Mesenchymal stem cell (in vitro differentiated cells and primary cell): ENCODE measurements around the gene HDAC4.

Source experiments
- DNase-seq: peaks from one replicate; pipeline ENCODE4 v3.0.0-alpha.2; 2013
- H2AFZ ChIP-seq: one replicate; pipeline ENCODE4 v1.6.1; 2013; ENCODE audit warnings: low read depth, mild to moderate bottlenecking, control low read depth, inconsistent platforms, low read length, moderate library complexity
- H2AK5ac ChIP-seq: 2 replicates; pipeline ENCODE4 v1.6.1; 2013; ENCODE audit warnings: low read length, moderate library complexity, mild to moderate bottlenecking, inconsistent platforms; ENCODE audit not compliant: severe bottlenecking
- H2BK120ac ChIP-seq: one replicate; pipeline ENCODE4 v1.6.1; 2013; ENCODE audit warnings: low read depth, mild to moderate bottlenecking, inconsistent platforms, low read length, moderate library complexity
- H2BK12ac ChIP-seq, 2 experiments: one replicate each; pipeline ENCODE4 v1.6.1; 2013; ENCODE audit warnings: inconsistent platforms in 2 of 2, low read length in 2 of 2, mild to moderate bottlenecking in 2 of 2, moderate library complexity in 2 of 2, control low read depth in 1 of 2
- H2BK15ac ChIP-seq: one replicate; pipeline ENCODE4 v1.6.1; 2013; ENCODE audit warnings: mild to moderate bottlenecking, low read depth, inconsistent platforms; ENCODE audit not compliant: poor library complexity, severe bottlenecking
- H2BK5ac ChIP-seq: 2 replicates; pipeline ENCODE4 v1.6.1; 2013; ENCODE audit warnings: low read depth, mild to moderate bottlenecking, low read length, control low read depth, inconsistent platforms; ENCODE audit not compliant: poor library complexity, severe bottlenecking
- H3K14ac ChIP-seq, 2 experiments: one replicate each; pipeline ENCODE4 v1.6.1; 2013; ENCODE audit warnings: inconsistent platforms in 2 of 2, low read length in 2 of 2, control low read depth in 1 of 2, mild to moderate bottlenecking in 1 of 2, moderate library complexity in 1 of 2
- H3K18ac ChIP-seq, 2 experiments: one replicate each; pipeline ENCODE4 v1.6.1; 2013; ENCODE audit warnings: inconsistent platforms in 2 of 2, low read length in 2 of 2, control low read depth in 1 of 2, low read depth in 1 of 2, mild to moderate bottlenecking in 1 of 2
- H3K23ac ChIP-seq, 2 experiments: one replicate each; pipeline ENCODE4 v1.6.1; 2013; ENCODE audit warnings: inconsistent platforms in 2 of 2, low read length in 2 of 2, mild to moderate bottlenecking in 2 of 2, moderate library complexity in 2 of 2, control low read depth in 1 of 2
- H3K27ac ChIP-seq: 2 replicates; pipeline ENCODE4 v1.5.1; 2013; ENCODE audit warnings: mild to moderate bottlenecking, moderate library complexity, low read length, control low read depth, inconsistent platforms; ENCODE audit not compliant: poor library complexity, severe bottlenecking
- H3K27me3 ChIP-seq, 2 experiments: 2 replicates each; pipeline versions ENCODE4 v1.6.1 to v1.7.0; 2013; ENCODE audit warnings: low read length in 2 of 2, mild to moderate bottlenecking in 2 of 2, moderate library complexity in 2 of 2, control low read depth in 1 of 2, inconsistent platforms in 1 of 2; ENCODE audit not compliant: control insufficient read depth in 1 of 2, insufficient read depth in 1 of 2
- H3K36me3 ChIP-seq, 2 experiments: 2 replicates each; pipeline versions ENCODE4 v1.6.1 to v1.7.0; 2013; ENCODE audit warnings: low read length in 2 of 2, control low read depth in 1 of 2, inconsistent platforms in 1 of 2, low read depth in 1 of 2, mild to moderate bottlenecking in 1 of 2; ENCODE audit not compliant: insufficient read depth in 2 of 2, control insufficient read depth in 1 of 2
- H3K4ac ChIP-seq, 2 experiments: one replicate each; pipeline ENCODE4 v1.6.1; 2013; ENCODE audit warnings: inconsistent platforms in 2 of 2, low read length in 2 of 2, mild to moderate bottlenecking in 2 of 2, moderate library complexity in 2 of 2, control low read depth in 1 of 2, low read depth in 1 of 2
- H3K4me1 ChIP-seq: 2 replicates; pipeline ENCODE4 v1.6.1; 2013; ENCODE audit warnings: low read depth, low read length, control low read depth; ENCODE audit not compliant: control insufficient read depth, insufficient read depth
- H3K4me2 ChIP-seq: 2 replicates; pipeline ENCODE4 v1.6.1; 2013; ENCODE audit warnings: low read length, mild to moderate bottlenecking, inconsistent platforms; ENCODE audit not compliant: poor library complexity, severe bottlenecking
- H3K4me3 ChIP-seq, 2 experiments: 2 replicates each; pipeline versions ENCODE4 v1.5.1 to v1.7.0; 2013; ENCODE audit warnings: low read length in 2 of 2, mild to moderate bottlenecking in 2 of 2, control low read depth in 1 of 2, low read depth in 1 of 2; ENCODE audit not compliant: insufficient read depth in 1 of 2
- H3K79me1 ChIP-seq: replicated peaks from 2 replicates; pipeline ENCODE4 v1.6.1; 2013; ENCODE audit warnings: mild to moderate bottlenecking, control low read depth, low read length, inconsistent platforms; ENCODE audit not compliant: poor library complexity, severe bottlenecking
- H3K9ac ChIP-seq: 2 replicates; pipeline ENCODE4 v1.7.0; 2013; ENCODE audit warnings: mild to moderate bottlenecking, low read length, moderate library complexity
- H3K9me3 ChIP-seq: 2 replicates; pipeline ENCODE4 v1.7.0; 2013; ENCODE audit warnings: mild to moderate bottlenecking, low read length; ENCODE audit not compliant: control insufficient read depth
- H4K8ac ChIP-seq: one replicate; pipeline ENCODE4 v1.6.1; 2013; ENCODE audit warnings: inconsistent platforms, mild to moderate bottlenecking, low read length, moderate library complexity
- H4K91ac ChIP-seq: one replicate; pipeline ENCODE4 v1.6.1; 2013; ENCODE audit warnings: mild to moderate bottlenecking, low read length, inconsistent platforms
- WGBS: methylation state at CpG from one replicate; pipeline ENCODE4 v1.1.7; 2013; ENCODE audit warnings: mixed read lengths; 5-methylcytosine and 5-hydroxymethylcytosine counted together

The HDAC4 gene

GRCh38 chr2:239236043-239236807, 164.6 kb downstream of the HDAC4 start:
- H3K27ac ChIP-seq: no peak overlapping the region
- WGBS: 96% methylated on average over 20 of the region's 20 CpGs
- no peak for DNase-seq

GRCh38 chr2:239235311-239235710, 165.5 kb downstream of the HDAC4 start:
- Histone ChIP-seq H3K9me3 (no peaks in the 10 kb centered on the region), H3K27me3 (no peaks in the 10 kb centered on the region), H3K9ac (no peak overlapping the region), H3K18ac (no peak overlapping the region), H2AFZ (no peak overlapping the region), H2BK5ac (no peak overlapping the region), H3K27ac (no peak overlapping the region), H3K4me2 (no peak overlapping the region), H3K4ac (no peak overlapping the region), H4K8ac (no peak overlapping the region), H3K36me3 (peaks cover 0 to 10% of the 10 kb centered on the region in 2 experiments), H4K91ac (no peak overlapping the region), H2BK12ac (no peak overlapping the region), H2AK5ac (no peak overlapping the region), H3K4me3 (no peak overlapping the region), H3K79me1 (peaks cover 51% of the 10 kb centered on the region), H3K4me1 (peaks cover 5% of the 10 kb centered on the region), H2BK120ac (no peak overlapping the region), H2BK15ac (no peak overlapping the region), H3K14ac (no peak overlapping the region), H3K23ac (no peak overlapping the region)
- WGBS: 95% methylated on average over 11 of the region's 11 CpGs
- DNase-seq: no peak

More at GRCh38 chr2:239236043-239236807, 164.6 kb downstream of the HDAC4 start:
- Histone ChIP-seq H3K4me3 (no peak overlapping the region), H3K18ac (no peak overlapping the region), H2AK5ac (no peak overlapping the region), H3K4ac (no peak overlapping the region), H3K14ac (no peak overlapping the region), H3K4me1 (peaks cover 5% of the 10 kb centered on the region), H2BK12ac (no peak overlapping the region), H2BK15ac (no peak overlapping the region), H3K23ac (no peak overlapping the region), H3K27me3 (no peaks in the 10 kb centered on the region), H4K8ac (no peak overlapping the region), H3K79me1 (peaks cover 55% of the 10 kb centered on the region), H3K36me3 (peaks cover 0 to 10% of the 10 kb centered on the region in 2 experiments), H2AFZ (no peak overlapping the region), H2BK120ac (no peak overlapping the region), H4K91ac (no peak overlapping the region), H3K9ac (no peak overlapping the region), H3K4me2 (no peak overlapping the region), H2BK5ac (no peak overlapping the region), H3K9me3 (no peaks in the 10 kb centered on the region)

DNA sequence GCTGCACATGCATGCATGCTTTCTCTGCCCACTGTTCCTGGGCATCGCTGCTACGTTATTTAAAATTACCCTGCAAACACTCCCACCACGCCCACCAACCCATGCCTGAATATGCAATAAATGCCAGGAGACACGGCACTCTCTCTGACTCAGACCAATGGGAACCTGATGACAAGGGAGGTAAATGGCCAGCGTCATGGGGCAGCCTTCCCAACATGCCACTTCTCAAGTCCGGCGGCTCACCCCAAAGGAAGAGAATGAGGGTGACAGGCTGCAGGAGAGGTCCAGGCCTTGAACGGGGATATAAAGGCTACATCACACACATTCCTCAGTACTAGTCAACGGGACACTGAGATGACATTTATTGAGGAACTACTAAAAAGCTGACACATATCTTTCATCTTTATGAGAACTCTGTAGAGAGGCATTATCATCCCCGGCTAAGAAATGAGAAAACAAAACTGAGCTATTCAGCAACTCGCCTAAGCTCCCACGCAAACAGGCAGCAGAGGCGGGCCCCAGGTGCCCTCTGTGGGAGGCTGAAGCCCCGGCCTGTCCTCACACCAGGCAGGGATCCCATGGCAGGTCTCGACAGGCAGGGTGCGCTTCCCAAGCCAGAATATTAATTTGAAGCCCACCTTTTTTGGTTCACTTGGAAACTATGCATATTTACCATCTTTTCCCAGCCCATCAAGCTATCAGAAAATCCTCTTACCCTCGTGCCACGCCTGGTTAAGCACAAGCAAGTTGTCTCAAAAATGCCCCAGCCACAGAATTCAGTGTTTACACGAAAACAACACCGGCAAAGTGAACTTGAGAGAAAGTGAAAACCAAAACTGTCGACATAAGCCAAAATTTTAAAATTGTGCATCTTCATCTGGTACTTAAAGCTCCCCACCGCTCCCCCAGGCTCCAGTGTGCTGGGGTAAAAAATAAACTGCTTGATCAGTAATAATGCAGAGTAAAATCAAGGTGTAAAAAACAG, 166.3 kb downstream of the HDAC4 start:
- no peak overlapping the region for H4K91ac ChIP-seq
- H3K23ac ChIP-seq: no peak overlapping the region
- H2BK15ac ChIP-seq: no peak overlapping the region
- H3K79me1 ChIP-seq: peaks cover 51% of the 10 kb centered on the region
- no peaks in the 10 kb centered on the region for H3K9me3 ChIP-seq
- no peak overlapping the region for H3K27ac ChIP-seq
- no peak overlapping the region for H2AFZ ChIP-seq
- H3K18ac ChIP-seq: no peak overlapping the region
- H2BK120ac ChIP-seq: no peak overlapping the region
- no peak overlapping the region for H2AK5ac ChIP-seq
- H2BK5ac ChIP-seq: no peak overlapping the region
- H3K27me3 ChIP-seq: no peaks in the 10 kb centered on the region
- no peak overlapping the region for H3K4me2 ChIP-seq
- WGBS: 91% methylated on average over 21 of the region's 22 CpGs
- H3K36me3 ChIP-seq: peaks cover 0 to 10% of the 10 kb centered on the region in 2 experiments
- H3K4me3 ChIP-seq: no peak overlapping the region
- peak overlapping the region in 1 of 2 experiments; percentile 81 for H3K14ac ChIP-seq
- H3K9ac ChIP-seq: no peak overlapping the region
- H4K8ac ChIP-seq: no peak overlapping the region
- no peak overlapping the region for H3K4ac ChIP-seq
- DNase-seq: no peak
- peaks cover 5% of the 10 kb centered on the region for H3K4me1 ChIP-seq
- H2BK12ac ChIP-seq: no peak overlapping the region

DNA sequence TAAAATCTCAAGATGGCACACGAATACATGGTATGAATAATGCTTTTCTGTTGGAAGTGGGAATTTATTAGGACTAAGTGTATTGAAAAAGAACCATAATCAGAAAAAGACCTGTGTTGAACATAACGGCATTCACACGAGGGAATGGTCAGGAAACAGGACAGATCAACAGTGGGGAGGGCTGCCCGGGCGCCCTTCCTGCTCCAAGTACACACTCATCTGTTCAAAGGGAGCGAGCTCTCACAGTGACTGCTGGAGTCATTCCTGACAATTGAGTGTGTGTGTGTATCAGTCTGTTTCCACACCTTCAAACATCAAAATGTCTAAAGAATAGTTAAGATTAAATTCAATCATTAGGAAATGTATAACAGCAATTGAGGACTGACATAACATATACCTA, 167.2 kb downstream of the HDAC4 start:
- WGBS: 93% methylated on average over 5 of the region's 6 CpGs
- no peak overlapping the region for H3K4me2 ChIP-seq

More for the DNA sequence above, 167.2 kb downstream of the HDAC4 start:
- DNase-seq: no peak
- Histone ChIP-seq H4K91ac (no peak overlapping the region), H3K27ac (no peak overlapping the region), H3K9me3 (no peaks in the 10 kb centered on the region), H4K8ac (no peak overlapping the region), H3K18ac (no peak overlapping the region), H3K14ac (no peak overlapping the region), H3K9ac (no peak overlapping the region), H3K4ac (no peak overlapping the region), H2AK5ac (no peak overlapping the region), H3K4me1 (peaks cover 5% of the 10 kb centered on the region), H2BK15ac (no peak overlapping the region), H2BK120ac (no peak overlapping the region), H3K4me3 (no peak overlapping the region), H3K23ac (no peak overlapping the region), H3K36me3 (peaks cover 0 to 3% of the 10 kb centered on the region in 2 experiments), H3K27me3 (no peaks in the 10 kb centered on the region), H3K79me1 (peaks cover 44% of the 10 kb centered on the region), H2BK12ac (no peak overlapping the region), H2AFZ (no peak overlapping the region), H2BK5ac (no peak overlapping the region)
